ENCODE data around the gene MAML3. TPM values are rescaled to one million over a fixed set of nuclear protein-coding genes. Genes with fewer than 3 reads are reported as not detected.

Gene MAML3
- polyA plus RNA-seq, 1 donor (not counting 4 experiments of a cell fraction or from before 2014, with no cell fraction given) = 0.68 TPM

GRCh38 chr4:139869810-139870209, 284.2 kb downstream of the MAML3 start:
- no peak overlapping the region for H2AFZ ChIP-seq (ENCODE audit: control insufficient read depth, low read length)
- TF ChIP-seq EZH2 (IDR thresholded peaks at IDR 0.05; ENCODE audit: low read length) (no peak), CTCF (optimal IDR thresholded peaks at IDR 0.05 in 1 of 3, IDR thresholded peaks at IDR 0.05 in 1 of 3, conservative IDR thresholded peaks at IDR 0.05 in 1 of 3; ENCODE audit: extremely low read depth in 1 of 3, insufficient read depth in 2 of 3, low read length in 3 of 3) (no peak)
- H3K4me1 ChIP-seq (ENCODE audit: control insufficient read depth, extremely low read depth, insufficient read depth, low read length) = peaks cover 11% of the 10 kb centered on the region
- DNase-seq (ENCODE audit: low read depth, low spot score) (no peak), FAIRE-seq (no peak)
- no peak overlapping the region for H3K4me3 ChIP-seq (ENCODE audit: control insufficient read depth in 2 of 3, extremely low read depth in 1 of 3, insufficient read depth in 2 of 3, low read depth in 1 of 3, low read length in 3 of 3)
- no peak overlapping the region for H3K4me2 ChIP-seq (ENCODE audit: control insufficient read depth, extremely low read depth, insufficient read depth, low read depth, low read length)
- no peaks in the 10 kb centered on the region for H3K79me2 ChIP-seq (ENCODE audit: control insufficient read depth, insufficient read depth, low read length)
- no peak overlapping the region for H3K27ac ChIP-seq (ENCODE audit: control insufficient read depth, insufficient read depth, low read length)
- no peaks in the 10 kb centered on the region for H3K36me3 ChIP-seq (ENCODE audit: control insufficient read depth in 2 of 2, extremely low read depth in 1 of 2, insufficient read depth in 2 of 2, low read length in 2 of 2)
- no peaks in the 10 kb centered on the region for H3K27me3 ChIP-seq (ENCODE audit: control insufficient read depth, extremely low read depth, insufficient read depth, low read length)
- no peaks in the 10 kb centered on the region for H3K9me3 ChIP-seq (ENCODE audit: control insufficient read depth, low read depth, low read length)
- H3K9ac ChIP-seq (ENCODE audit: control insufficient read depth, extremely low read depth, insufficient read depth, low read length) = no peak overlapping the region
- no peaks in the 10 kb centered on the region for H3K9me1 ChIP-seq (ENCODE audit: control insufficient read depth, extremely low read depth, insufficient read depth, low read length)
- dilution Hi-C loops (cut with MboI; ENCODE audit: extremely low pct_ligation_motif_present, low sequenced_read_pairs) = no loop called here
- H4K20me1 ChIP-seq (ENCODE audit: control insufficient read depth, extremely low read depth, insufficient read depth, low read length) = no peaks in the 10 kb centered on the region

- Histone ChIP-seq H3K4me2 (ENCODE audit: control insufficient read depth, extremely low read depth, insufficient read depth, low read depth, low read length) (no peak overlapping the region), H3K79me2 (ENCODE audit: control insufficient read depth, insufficient read depth, low read length) (no peaks in the 10 kb centered on the region), H3K9me3 (ENCODE audit: control insufficient read depth, low read depth, low read length) (no peaks in the 10 kb centered on the region), H3K9me1 (ENCODE audit: control insufficient read depth, extremely low read depth, insufficient read depth, low read length) (no peaks in the 10 kb centered on the region), H4K20me1 (ENCODE audit: control insufficient read depth, extremely low read depth, insufficient read depth, low read length) (no peaks in the 10 kb centered on the region), H3K36me3 (ENCODE audit: control insufficient read depth in 2 of 2, extremely low read depth in 1 of 2, insufficient read depth in 2 of 2, low read length in 2 of 2) (no peaks in the 10 kb centered on the region), H3K27me3 (ENCODE audit: control insufficient read depth, extremely low read depth, insufficient read depth, low read length) (no peaks in the 10 kb centered on the region), H3K27ac (ENCODE audit: control insufficient read depth, insufficient read depth, low read length) (no peak overlapping the region), H2AFZ (ENCODE audit: control insufficient read depth, low read length) (no peak overlapping the region), H3K4me1 (ENCODE audit: control insufficient read depth, extremely low read depth, insufficient read depth, low read length) (peaks cover 2% of the 10 kb centered on the region), H3K9ac (ENCODE audit: control insufficient read depth, extremely low read depth, insufficient read depth, low read length) (no peak overlapping the region), H3K4me3 (ENCODE audit: control insufficient read depth in 2 of 3, extremely low read depth in 1 of 3, insufficient read depth in 2 of 3, low read depth in 1 of 3, low read length in 3 of 3) (no peak overlapping the region)
- TF ChIP-seq CTCF (optimal IDR thresholded peaks at IDR 0.05 in 1 of 3, IDR thresholded peaks at IDR 0.05 in 1 of 3, conservative IDR thresholded peaks at IDR 0.05 in 1 of 3; ENCODE audit: extremely low read depth in 1 of 3, insufficient read depth in 2 of 3, low read length in 3 of 3) = no peak
- no peak for TF ChIP-seq EZH2 (IDR thresholded peaks at IDR 0.05; ENCODE audit: low read length)
- FAIRE-seq (no peak), DNase-seq (ENCODE audit: low read depth, low spot score) (no peak)
- dilution Hi-C loops (cut with MboI; ENCODE audit: extremely low pct_ligation_motif_present, low sequenced_read_pairs) = no loop called here
Observed at GRCh38 chr4:139866276-139866962, 287.6 kb downstream of the MAML3 start.
